Fibroblast of the aortic adventitia (primary cell): ENCODE measurements around the gene MEAK7. TPM values are rescaled to one million over a fixed set of nuclear protein-coding genes. Genes with fewer than 3 reads are reported as not detected.

Experiments used
- DNase-seq: peaks from one replicate; pipeline ENCODE4 v3.0.0-alpha.2; 2010; ENCODE audit warnings: low read depth
- H3K4me3 ChIP-seq: 2 replicates; pipeline ENCODE4 v1.5.1; 2011; ENCODE audit warnings: low read depth, mild to moderate bottlenecking, control low read depth, low read length, moderate library complexity
- CTCF ChIP-seq: IDR thresholded peaks from 2 replicates; pipeline ENCODE4 v1.5.1; 2011; ENCODE audit warnings: mild to moderate bottlenecking, low read length, control low read depth, inconsistent platforms; ENCODE audit not compliant: insufficient read depth
- total RNA-seq: library from RNA; depleted of rRNA; stranded (reverse); fragments of >200 nt; gene quantifications from 2 replicates; pipeline ENCODE4 v1.2.3, GENCODE V29; 2012; ENCODE audit warnings: low replicate concordance

Gene MEAK7
- total RNA-seq, 1 donor = 19.1 TPM

DNA sequence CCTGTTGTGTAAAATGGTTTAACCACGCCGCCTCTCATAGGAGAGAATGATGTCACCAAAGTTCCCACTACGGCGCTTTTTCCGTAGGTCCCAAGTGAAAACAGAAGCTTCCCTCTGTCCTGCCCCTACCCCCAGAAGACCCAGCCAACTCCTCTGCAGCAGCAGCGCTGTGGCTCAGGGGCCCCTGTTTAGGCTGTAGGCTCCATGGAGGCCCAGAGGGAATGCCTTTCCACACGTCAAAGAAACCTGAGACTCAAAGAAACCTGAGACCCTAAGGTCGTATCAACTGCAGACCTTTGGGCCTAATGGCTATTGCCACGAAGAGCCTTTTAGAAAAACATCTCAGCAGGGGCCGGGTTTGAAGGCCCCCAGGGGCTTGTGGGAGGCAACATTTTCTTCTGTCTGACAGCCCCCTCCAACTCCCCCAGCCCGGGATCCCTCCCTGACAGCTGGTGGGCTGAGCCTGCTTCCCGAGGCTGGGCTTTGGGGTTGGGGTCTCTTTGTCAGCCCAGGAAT is 43.1 kb upstream of the MEAK7 start:
- H3K4me3 ChIP-seq = no peak overlapping the region
- no peak for DNase-seq
- TF ChIP-seq CTCF = no peak

DNA sequence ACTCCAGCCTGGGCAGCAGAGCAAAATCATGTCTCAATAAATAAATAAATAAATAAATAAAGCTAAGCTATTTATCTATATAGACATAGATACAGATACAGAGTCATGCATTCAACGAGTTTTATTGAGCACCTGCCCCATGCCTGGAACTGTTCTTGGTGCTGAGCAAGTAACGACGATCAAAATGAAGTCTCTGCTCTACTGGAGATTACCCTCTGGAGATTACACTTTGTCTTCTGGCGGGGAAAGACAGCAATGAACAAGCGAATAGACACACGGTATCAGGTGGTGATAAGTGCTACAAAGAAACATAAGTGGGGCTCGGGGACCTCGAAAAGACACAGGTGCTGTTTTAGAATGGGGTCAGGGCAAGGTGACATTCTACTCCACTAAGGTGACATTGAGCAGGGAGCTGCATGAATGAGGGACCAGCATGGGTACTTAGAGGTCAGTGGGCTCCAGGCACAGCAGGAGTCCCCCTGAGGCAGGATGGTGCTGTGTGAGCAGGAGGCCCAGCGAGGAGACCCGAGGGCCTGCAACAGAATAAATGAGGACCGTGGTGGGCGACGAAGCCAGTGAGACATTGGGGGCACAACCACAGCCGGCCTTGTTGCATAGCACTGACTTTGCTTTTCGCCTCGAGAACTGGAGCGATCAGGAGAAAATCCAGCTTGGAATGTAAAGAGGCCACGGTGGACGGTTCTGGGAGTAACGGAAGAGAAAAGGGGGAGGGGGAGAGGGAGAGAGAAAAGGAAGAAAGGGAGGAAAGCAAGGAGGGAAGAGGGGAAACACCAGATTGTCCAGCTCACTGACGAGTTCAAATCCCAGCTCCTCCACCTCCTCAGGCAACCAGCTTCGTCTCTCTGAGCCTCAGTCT is 42.4 kb upstream of the MEAK7 start:
- no peak for DNase-seq
- no peak overlapping the region for H3K4me3 ChIP-seq
- no peak for TF ChIP-seq CTCF

DNA sequence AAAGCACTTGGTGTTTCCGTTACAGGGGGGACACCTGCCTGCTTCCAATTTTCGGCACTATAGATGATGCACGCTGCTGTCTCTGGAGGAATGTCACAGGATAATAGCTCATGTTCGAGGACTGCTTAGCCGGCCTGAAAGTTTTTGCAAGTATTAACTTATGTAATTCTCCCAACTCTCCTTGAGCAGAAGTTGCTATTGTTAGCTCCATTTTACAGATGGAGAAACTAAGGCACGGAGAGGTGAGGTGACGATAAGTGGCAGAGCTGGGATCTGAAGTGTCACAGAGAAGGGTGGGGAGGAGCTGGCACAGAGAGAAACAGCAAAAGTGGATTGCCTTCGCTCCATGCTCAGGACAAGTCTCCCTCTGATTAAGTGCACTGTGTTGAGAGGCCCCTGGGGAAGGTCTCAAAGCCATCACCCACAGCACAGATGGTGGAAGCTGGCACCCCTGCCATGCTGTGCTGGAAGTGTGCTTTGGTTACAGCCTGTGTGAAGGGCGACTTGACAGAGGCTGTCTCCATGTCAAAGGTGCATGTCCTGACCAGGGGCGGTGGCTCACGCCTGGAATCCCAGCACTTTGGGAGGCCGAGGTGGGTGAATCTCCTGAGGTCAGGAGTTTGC is 40.8 kb upstream of the MEAK7 start:
- DNase-seq = no peak
- TF ChIP-seq CTCF = no peak
- H3K4me3 ChIP-seq = no peak overlapping the region

DNA sequence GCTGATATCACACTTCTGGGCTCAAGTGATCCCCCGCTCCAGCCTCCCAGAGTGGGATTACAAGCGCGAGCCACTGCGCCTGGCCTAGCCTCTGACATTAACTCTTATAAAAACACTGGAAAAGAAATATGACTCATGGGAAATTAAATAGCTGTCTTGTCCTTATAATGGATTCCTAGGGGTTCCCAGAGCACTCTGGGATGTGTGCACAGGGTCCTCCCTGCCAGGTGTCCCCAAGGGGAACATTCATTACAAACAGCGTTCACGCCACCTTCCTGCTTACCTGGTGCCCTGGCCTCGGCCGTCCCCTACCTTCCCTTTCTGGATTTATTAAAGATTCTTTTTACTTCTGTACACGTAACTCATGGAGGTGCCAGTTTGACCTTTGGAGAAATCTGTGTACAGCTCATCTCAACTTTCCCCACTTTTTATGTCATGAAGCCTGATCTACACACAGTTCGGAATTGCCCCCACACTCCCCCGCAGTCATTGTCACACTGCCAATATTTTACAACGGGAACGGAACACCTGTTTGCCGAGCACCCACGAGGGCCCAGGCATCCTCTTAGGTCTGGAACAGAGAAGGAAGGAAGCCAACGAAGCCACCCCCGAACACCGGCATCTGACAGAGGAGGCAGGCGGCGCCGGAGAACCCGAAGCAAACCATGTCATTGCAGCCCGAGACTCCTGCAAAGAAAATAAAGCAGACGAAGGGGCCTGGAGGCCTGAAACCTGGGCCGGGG is 39.7 kb upstream of the MEAK7 start:
- no peak for TF ChIP-seq CTCF
- DNase-seq = no peak
- H3K4me3 ChIP-seq = no peak overlapping the region

- no peak overlapping the region for H3K4me3 ChIP-seq
- no peak for DNase-seq
These were observed 38.8 kb upstream of the MEAK7 start for GRCh38 chr16:84543253-84543652.

More at GRCh38 chr16:84543253-84543652, 38.8 kb upstream of the MEAK7 start:
- TF ChIP-seq CTCF = no peak
